GM18498 (cell line): ENCODE data around the gene MYT1.
"Not testable (repeated sequence)": the region's sequence is repeated elsewhere in the genome, so short reads cannot be mapped to it uniquely, and the experiment has no call there.

Experiments used
- ATAC-seq: cut with Tn5 transposase; IDR thresholded peaks from one replicate; pipeline ENCODE4 v1.9.1; 2021; ENCODE audit warnings: mild to moderate bottlenecking, moderate library complexity; ENCODE audit not compliant: unreplicated experiment

The MYT1 gene

GRCh38 chr20:64166721-64167615 is 2.7 kb downstream of the MYT1 start:
- ATAC-seq, result no peak

GRCh38 chr20:64167676-64168075 is 3.4 kb downstream of the MYT1 start:
- no peak for ATAC-seq

- ATAC-seq, result no peak
Observed at GRCh38 chr20:64168381-64169090, 4.3 kb downstream of the MYT1 start.

- ATAC-seq, result no peak
Observed at GRCh38 chr20:64169091-64169560, 4.9 kb downstream of the MYT1 start.

- ATAC-seq, result no peak
Observed at GRCh38 chr20:64171211-64171610, 7.0 kb downstream of the MYT1 start.

GRCh38 chr20:64173116-64173515 is 8.9 kb downstream of the MYT1 start:
- no peak for ATAC-seq

GRCh38 chr20:64176551-64176950 is 12.3 kb downstream of the MYT1 start:
- ATAC-seq, result no peak

- no peak for ATAC-seq
Observed at GRCh38 chr20:64176971-64177370, 12.7 kb downstream of the MYT1 start.

- no peak for ATAC-seq
Observed at GRCh38 chr20:64177384-64177783, 13.1 kb downstream of the MYT1 start.

GRCh38 chr20:64177787-64178186 is 13.5 kb downstream of the MYT1 start:
- no peak for ATAC-seq

- not testable (repeated sequence) for ATAC-seq
Observed at GRCh38 chr20:64178925-64179324, 14.7 kb downstream of the MYT1 start.

GRCh38 chr20:64179805-64180204 is 15.6 kb downstream of the MYT1 start:
- no peak for ATAC-seq

GRCh38 chr20:64180673-64181072 is 16.4 kb downstream of the MYT1 start:
- ATAC-seq, result no peak

- ATAC-seq, result no peak
Observed at GRCh38 chr20:64181391-64181790, 17.1 kb downstream of the MYT1 start.

GRCh38 chr20:64182146-64182865 is 18.1 kb downstream of the MYT1 start:
- no peak for ATAC-seq

GRCh38 chr20:64183313-64183712 is 19.1 kb downstream of the MYT1 start:
- ATAC-seq, result no peak

- ATAC-seq, result no peak
Observed at GRCh38 chr20:64184795-64185194, 20.5 kb downstream of the MYT1 start.

- ATAC-seq, result no peak
Observed at GRCh38 chr20:64185276-64185900, 21.1 kb downstream of the MYT1 start.

- no peak for ATAC-seq
Observed at GRCh38 chr20:64186071-64186598, 21.9 kb downstream of the MYT1 start.

- ATAC-seq, result not testable (repeated sequence)
Observed at GRCh38 chr20:64187213-64187612, 23.0 kb downstream of the MYT1 start.

- no peak for ATAC-seq
Observed at GRCh38 chr20:64188091-64188490, 23.8 kb downstream of the MYT1 start.
